ENCODE data around the gene RCL1. TPM values are rescaled to one million over a fixed set of nuclear protein-coding genes. Genes with fewer than 3 reads are reported as not detected.

Gene RCL1
- total RNA-seq, 1 experiment from 2014 or later = 21.2 TPM

- no peak for DNase-seq (ENCODE audit: low spot score)
- in situ Hi-C loops (cut with HindIII; ENCODE audit: low sequenced_read_pairs) = no loop called here
Observed at GRCh38 chr9:4902135-4902475, 109.4 kb downstream of the RCL1 start.

GRCh38 chr9:4904322-4905134, 111.8 kb downstream of the RCL1 start:
- DNase-seq (ENCODE audit: low spot score) = no peak

GRCh38 chr9:4905135-4905490, 112.4 kb downstream of the RCL1 start:
- in situ Hi-C loops (cut with HindIII; ENCODE audit: low sequenced_read_pairs) = no loop called here
- DNase-seq (ENCODE audit: low spot score) = no peak

More at GRCh38 chr9:4904322-4905134, 111.8 kb downstream of the RCL1 start:
- in situ Hi-C loops (cut with HindIII; ENCODE audit: low sequenced_read_pairs) = no loop called here

Other genes with a start within 250 kb of the RCL1 start
- 7.7 and 10.5 TPM in 2 replicates for gene PLPP6, start 130.7 kb upstream of the RCL1 start, total RNA-seq (2014; rRNA removed; shearing (Covaris generic))
- 0.34 and 0.80 TPM in 2 replicates for gene SPATA6L, start 126.5 kb upstream of the RCL1 start, total RNA-seq (2014; rRNA removed; shearing (Covaris generic))
- gene CDC37L1, start 113.4 kb upstream of the RCL1 start, total RNA-seq (2014; rRNA removed; shearing (Covaris generic)) = 10.7 and 20.7 TPM in 2 replicates
- gene AK3, start 51.7 kb upstream of the RCL1 start, total RNA-seq (2014; rRNA removed; shearing (Covaris generic)) = 67.9 and 71.6 TPM in 2 replicates
- 3.9 and 4.9 TPM in 2 replicates for gene JAK2, start 192.3 kb downstream of the RCL1 start, total RNA-seq (2014; rRNA removed; shearing (Covaris generic))